Adrenal gland (tissue), 12 donors: ENCODE results near the gene ATXN7L2. TPM values are rescaled to one million over a fixed set of nuclear protein-coding genes. Genes with fewer than 3 reads are reported as not detected.

Source experiments
- DNase-seq, 7 donors: peaks; one replicate each; pipeline ENCODE4 v3.0.0-alpha.2; 2019 to 2020
- H3K27ac ChIP-seq, 5 donors: fragments of 200-600 bp; sonication (generic) in 4 of 5; 1 replicate in 3 of 5; 2 replicates in 2 of 5; pipeline versions ENCODE4 v1.5.1 to v1.8.0; 2016 to 2020; ENCODE audit warnings: mild to moderate bottlenecking in 1 of 5
- H3K27me3 ChIP-seq: fragments of 200-600 bp; 2 replicates; pipeline ENCODE4 v1.8.0; 2021
- H3K36me3 ChIP-seq, 2 donors: fragments of 200-600 bp; replicated peaks in 1 of 2; 1 replicate in 1 of 2; 2 replicates in 1 of 2; pipeline versions ENCODE4 v1.5.1 to v1.8.0; 2018 to 2022
- H3K4me1 ChIP-seq, 2 donors: fragments of 200-600 bp; replicated peaks in 1 of 2; 1 replicate in 1 of 2; 2 replicates in 1 of 2; pipeline versions ENCODE4 v1.5.1 to v1.8.0; 2018 to 2021
- H3K4me3 ChIP-seq, 4 donors: fragments of 200-600 bp; sonication (generic) in 3 of 4; one replicate each; pipeline ENCODE4 v1.5.1; 2016 to 2018
- H3K9me3 ChIP-seq, 3 donors: fragments of 200-600 bp; sonication (generic) in 1 of 3; replicated peaks in 1 of 3; 1 replicate in 2 of 3; 2 replicates in 1 of 3; pipeline versions ENCODE4 v1.5.1 to v1.8.0; 2016 to 2021
- POLR2A ChIP-seq, 2 donors: fragments of 450-650 bp; IDR thresholded peaks; one replicate each; pipeline ENCODE4 v1.6.1; 2017; ENCODE audit warnings: antibody characterized with exemption in 2 of 2, mild to moderate bottlenecking in 2 of 2, moderate library complexity in 1 of 2
- WGBS, 4 donors: extraction: QIAGEN DNeasy Blood & Tissue Kit in 2 of 4; methylation state at CpG; one replicate each; pipeline versions ENCODE4 v1.1.5 to v1.1.7; 2013 to 2017; 5-methylcytosine and 5-hydroxymethylcytosine counted together
- intact Hi-C, 2 donors: fragments of 100-400 bp; cut with DNase I; formaldehyde crosslinking; loops; one replicate each; pipeline versions ENCODE4 v1.14.1 to v1.15.0; 2022 to 2023
- polyA plus RNA-seq, 3 donors: library from polyadenylated mRNA; stranded (reverse); fragments of 200-250 nt in 2 of 3; fragments of 350-450 nt in 1 of 3; fragmentation: Illumina TruSeq in 1 of 3; extraction: RNeasy Lipid Tissue Mini Kit (QIAGEN cat#74804) in 1 of 3; gene quantifications; one replicate each; pipeline ENCODE4 v1.2.3, GENCODE V29; 2013 to 2014
- total RNA-seq, 9 donors: library from RNA; depleted of rRNA in 4 of 9; stranded (reverse); fragments of >200 nt in 4 of 9; fragments of 120-200 nt in 1 of 9; fragmentation: NEBNext Ultra II Directional in 1 of 9; extraction: Animal tissue kit (Norgen Biotek cat#: 25700) in 1 of 9; gene quantifications; one replicate each; pipeline versions ENCODE4 v1.1.0 to v1.2.4, GENCODE V29; 2013 to 2023
- TF ChIP-seq, protein P1 (sequence below), 6 experiments: fragments of 450-650 bp in 4 of 6; fragments of 200-600 bp in 2 of 6; sonication (generic) in 1 of 6; IDR thresholded peaks; 1 replicate in 5 of 6; 2 replicates in 1 of 6; pipeline versions ENCODE4 v1.5.1 to v1.8.0; 2016 to 2021; ENCODE audit warnings: antibody characterized with exemption in 6 of 6, mild to moderate bottlenecking in 2 of 6, moderate library complexity in 1 of 6
- donor health status: healthy with polysubstance abuse.
- donor health status: Bipolar disorder and iron deficiency.
- donor health status: DM: yes; HTN: yes; CAD: no.
- donor health status: DM: no; HTN: no; CAD: no.
- donor health status: DM: no; HTN: no; CAD: no.
- donor health status: DM: yes; HTN: yes; CAD: no.

The ATXN7L2 gene
- total and polyA plus RNA-seq, 12 donors, result 3.1 to 109 (median 10.2) TPM

DNA sequence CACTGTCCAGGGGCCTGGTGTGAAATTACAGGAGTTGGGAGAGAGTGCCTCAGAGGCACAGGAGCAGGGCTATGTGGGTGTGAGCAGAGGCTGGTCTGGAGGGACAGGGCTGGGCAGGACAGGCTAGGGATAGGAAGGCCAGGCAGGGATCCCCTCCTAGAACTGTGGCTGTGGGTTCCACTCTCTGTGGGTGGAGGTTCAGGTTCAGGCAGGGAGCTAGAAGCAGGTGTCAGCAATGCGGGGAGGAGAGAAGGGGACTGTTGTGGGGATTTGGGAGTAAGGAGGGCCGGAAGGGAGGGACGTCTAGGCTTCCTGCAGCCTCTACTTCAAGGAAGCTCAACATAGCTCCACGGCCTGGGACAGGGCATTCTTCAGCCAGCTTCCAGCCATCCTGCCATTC lies 47.7 kb downstream of the ATXN7L2 start:
- Histone ChIP-seq H3K4me3 (no peak overlapping the region), H3K36me3 (no peaks in the 10 kb centered on the region), H3K9me3 (no peaks in the 10 kb centered on the region), H3K4me1 (peaks cover 14 to 27% of the 10 kb centered on the region in 2 donors), H3K27ac (peak overlapping the region in 3 of 5 donors; percentile 44 to 81 (median 74)), H3K27me3 (no peaks in the 10 kb centered on the region)
- DNase-seq, result no peak
- intact Hi-C loops, result loop anchor here (2.0 to 10.0 kb wide), 3 partner anchors 21 to 257 kb away; partner anchors contain the start of gene PSMA5 (in 1 of the 2)
- 69 to 76% (median 71%) methylated on average over 4 of the region's 4 CpGs for WGBS, 4 donors
- TF ChIP-seq POLR2A (IDR thresholded peaks at IDR 0.05), result no peak

DNA sequence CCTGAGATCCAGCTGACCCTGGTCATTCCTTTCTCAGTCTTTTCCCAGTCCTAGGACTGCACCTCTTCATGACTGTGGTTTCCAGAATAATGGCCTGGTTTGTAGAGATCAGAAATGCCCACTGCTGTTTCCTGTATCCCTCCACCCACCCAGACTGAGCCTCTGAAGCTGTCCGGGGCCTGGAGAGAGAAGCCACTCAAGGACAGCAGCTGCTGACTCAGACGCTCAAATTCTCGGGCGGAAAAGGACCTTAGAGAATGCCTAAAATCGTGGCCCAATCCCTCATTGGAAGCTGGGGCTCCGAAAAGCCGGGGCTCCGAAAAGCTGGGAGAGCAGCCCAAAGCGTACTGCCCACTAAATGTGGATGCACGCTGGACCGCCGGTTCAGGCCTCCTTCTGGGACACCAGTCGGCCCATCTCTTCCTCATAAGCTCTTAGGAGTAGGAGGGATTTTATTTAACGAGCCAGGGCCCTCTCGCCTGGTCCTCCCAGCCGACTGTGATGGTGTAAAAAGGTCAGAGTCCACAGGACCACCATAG lies 48.2 kb downstream of the ATXN7L2 start:
- no peaks in the 10 kb centered on the region for H3K9me3 ChIP-seq
- H3K36me3 ChIP-seq, result no peaks in the 10 kb centered on the region
- WGBS, 4 donors, result 25 to 30% (median 28%) methylated on average over 7 to 16 of the region's 16 CpGs; no CpG with 5 or more reads in 1 of the 4 donors
- H3K4me1 ChIP-seq, result peaks cover 14 to 27% of the 10 kb centered on the region in 2 donors
- peak; percentile 60 to 79 (median 77) for DNase-seq
- H3K27me3 ChIP-seq, result no peaks in the 10 kb centered on the region
- peak overlapping the region in 1 of 4 donors; percentile 39 for H3K4me3 ChIP-seq
- peak overlapping the region in 4 of 5 donors; percentile 44 to 81 (median 72) for H3K27ac ChIP-seq
- intact Hi-C loops, result loop anchor here (1.0 to 10.0 kb wide), 4 partner anchors 21 to 257 kb away; partner anchors contain the start of gene PSMA5 (in 1 of the 2)
- TF ChIP-seq POLR2A (IDR thresholded peaks at IDR 0.05), result peak in 1 of 2 donors; percentile 31
- TF ChIP-seq, protein P1, sequence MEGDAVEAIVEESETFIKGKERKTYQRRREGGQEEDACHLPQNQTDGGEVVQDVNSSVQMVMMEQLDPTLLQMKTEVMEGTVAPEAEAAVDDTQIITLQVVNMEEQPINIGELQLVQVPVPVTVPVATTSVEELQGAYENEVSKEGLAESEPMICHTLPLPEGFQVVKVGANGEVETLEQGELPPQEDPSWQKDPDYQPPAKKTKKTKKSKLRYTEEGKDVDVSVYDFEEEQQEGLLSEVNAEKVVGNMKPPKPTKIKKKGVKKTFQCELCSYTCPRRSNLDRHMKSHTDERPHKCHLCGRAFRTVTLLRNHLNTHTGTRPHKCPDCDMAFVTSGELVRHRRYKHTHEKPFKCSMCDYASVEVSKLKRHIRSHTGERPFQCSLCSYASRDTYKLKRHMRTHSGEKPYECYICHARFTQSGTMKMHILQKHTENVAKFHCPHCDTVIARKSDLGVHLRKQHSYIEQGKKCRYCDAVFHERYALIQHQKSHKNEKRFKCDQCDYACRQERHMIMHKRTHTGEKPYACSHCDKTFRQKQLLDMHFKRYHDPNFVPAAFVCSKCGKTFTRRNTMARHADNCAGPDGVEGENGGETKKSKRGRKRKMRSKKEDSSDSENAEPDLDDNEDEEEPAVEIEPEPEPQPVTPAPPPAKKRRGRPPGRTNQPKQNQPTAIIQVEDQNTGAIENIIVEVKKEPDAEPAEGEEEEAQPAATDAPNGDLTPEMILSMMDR (IDR thresholded peaks at IDR 0.05), result no peak

DNA sequence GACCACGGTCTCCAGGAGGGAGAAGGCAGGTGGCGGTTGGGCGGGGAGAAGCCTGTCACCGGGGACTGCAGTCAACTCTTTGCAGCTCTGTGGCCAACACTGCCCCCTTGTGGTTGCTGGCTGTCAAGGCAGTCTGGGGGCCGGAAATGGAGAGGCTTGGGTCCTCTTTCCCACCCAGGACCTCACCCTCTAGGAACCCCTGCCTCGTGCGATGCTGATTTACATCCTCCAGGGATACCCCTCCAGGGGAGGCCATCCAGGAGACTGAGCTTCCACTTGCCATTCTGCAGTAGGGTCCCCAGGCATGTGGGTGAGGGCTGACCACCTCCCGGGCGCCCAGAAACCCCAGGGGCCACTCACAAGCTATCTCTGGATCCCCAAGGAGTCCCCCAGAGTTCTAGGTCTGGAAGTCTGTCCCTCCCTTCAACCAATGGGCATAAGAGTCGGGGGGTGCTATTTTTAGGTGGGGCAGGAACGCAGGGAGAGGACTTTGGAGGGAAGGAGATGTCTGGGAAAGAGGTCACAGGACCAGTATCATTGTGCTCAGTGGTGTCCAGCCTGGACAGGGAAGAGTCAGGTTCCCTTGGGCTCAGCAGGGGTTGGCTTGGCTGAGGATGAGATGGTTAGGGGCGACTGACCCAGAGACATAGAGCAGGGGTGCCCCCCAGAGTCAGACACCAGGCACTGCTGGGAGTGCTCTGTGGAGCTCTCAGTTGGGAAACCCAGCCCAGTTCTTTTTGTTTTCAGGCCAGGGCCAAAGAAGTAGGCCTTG lies 48.8 kb downstream of the ATXN7L2 start:
- peak; percentile 85 to 95 (median 89) for DNase-seq
- H3K4me1 ChIP-seq, result peaks cover 14 to 27% of the 10 kb centered on the region in 2 donors
- H3K27ac ChIP-seq, result peak overlapping the region in 4 of 5 donors; percentile 44 to 81 (median 72)
- intact Hi-C loops, result loop anchor here (1.0 to 10.0 kb wide), 3 partner anchors 39 to 258 kb away; partner anchors contain the start of gene PSMA5 (in 1 of the 2)
- no peaks in the 10 kb centered on the region for H3K36me3 ChIP-seq
- H3K9me3 ChIP-seq, result no peaks in the 10 kb centered on the region
- TF ChIP-seq POLR2A (IDR thresholded peaks at IDR 0.05), result no peak
- TF ChIP-seq, protein P1 (IDR thresholded peaks at IDR 0.05), result peak; percentile 90 to 99 (median 99)
- H3K27me3 ChIP-seq, result no peaks in the 10 kb centered on the region
- WGBS, 4 donors, result 12 to 14% (median 13%) methylated on average over 3 to 12 of the region's 12 CpGs
- H3K4me3 ChIP-seq, result peak overlapping the region in 1 of 4 donors; percentile 39

DNA sequence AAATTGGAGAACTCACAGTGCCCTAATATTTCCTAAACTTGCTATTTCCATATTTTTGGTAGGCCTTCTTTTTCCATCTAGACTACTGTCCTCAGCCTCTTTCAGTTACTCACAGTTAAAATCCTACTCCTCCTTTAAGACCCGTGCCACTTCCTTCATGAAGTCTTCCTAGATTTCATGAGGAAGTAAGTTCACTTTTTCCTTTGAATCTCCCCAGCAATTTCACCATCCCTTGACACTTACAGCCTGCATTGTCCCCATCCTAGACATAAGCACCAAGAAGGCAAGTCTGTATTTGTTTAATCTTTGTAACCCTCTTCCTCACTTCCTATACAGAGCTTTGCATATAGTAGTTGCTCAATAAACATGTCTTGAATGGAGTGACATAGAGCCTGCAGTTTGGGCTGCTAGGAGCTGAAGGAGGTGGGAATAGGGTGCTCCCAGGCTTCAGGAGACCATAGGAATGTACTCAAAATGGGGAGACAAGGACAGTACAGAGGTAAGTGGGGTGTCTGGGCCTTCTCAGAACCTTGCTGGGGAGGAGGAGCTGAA lies 50.7 kb downstream of the ATXN7L2 start:
- Histone ChIP-seq H3K4me3 (no peak overlapping the region), H3K27ac (peak overlapping the region in 1 of 5 donors; percentile 26), H3K27me3 (no peaks in the 10 kb centered on the region), H3K4me1 (peaks cover 14 to 28% of the 10 kb centered on the region in 2 donors), H3K9me3 (no peaks in the 10 kb centered on the region), H3K36me3 (no peaks in the 10 kb centered on the region)
- WGBS, 4 donors, result 75 to 89% (median 83%) methylated on average over 1 of the region's 1 CpG
- TF ChIP-seq POLR2A (IDR thresholded peaks at IDR 0.05), result no peak
- TF ChIP-seq, protein P1 (IDR thresholded peaks at IDR 0.05), result no peak
- DNase-seq, result no peak
- intact Hi-C loops, result loop anchor here (10.0 kb wide), 2 partner anchors 110 to 260 kb away; partner anchors contain the start of gene PSMA5 (in 1 of the 2)
